Activated T-helper 1 cell treated with anti-CD3 and anti-CD28 coated beads, Interleukin-2, amount 50 U/mL, for 16 hours (primary cell): Measurements from ENCODE around the gene PLK4.
"Not testable (repeated sequence)": the region's sequence is repeated elsewhere in the genome, so short reads cannot be mapped to it uniquely, and the experiment has no call there.

Source experiments
- DNase-seq, 2 donors: peaks; one replicate each; pipeline ENCODE4 v3.0.0-alpha.2; 2020; ENCODE audit warnings: low read depth in 1 of 2, low spot score in 1 of 2

The PLK4 gene

GRCh38 chr4:127899682-127900081 is 19.0 kb downstream of the PLK4 start:
- DNase-seq, result not testable (repeated sequence)

- DNase-seq, result no peak
Observed at GRCh38 chr4:127905029-127905428, 24.3 kb downstream of the PLK4 start.

GRCh38 chr4:127916512-127916911 is 35.8 kb downstream of the PLK4 start:
- no peak for DNase-seq

DNA sequence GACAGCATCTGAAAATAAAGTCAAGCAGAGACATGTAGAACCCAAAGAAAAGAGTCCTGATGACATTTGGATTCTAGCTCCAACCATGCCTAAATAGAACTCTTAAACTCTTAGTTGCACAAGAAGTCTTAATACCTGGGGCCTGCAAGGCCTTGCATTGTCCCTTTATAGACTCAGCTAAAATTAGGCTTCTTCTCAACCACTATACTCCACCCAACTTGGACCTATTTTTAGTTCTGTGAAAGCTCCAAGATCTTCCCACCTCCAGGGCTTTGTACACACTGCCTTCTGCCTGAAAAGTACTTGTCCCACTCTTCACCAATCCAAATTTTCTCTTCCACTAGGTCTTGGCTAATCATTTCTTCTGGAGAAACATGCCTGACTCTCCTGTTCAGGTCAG is 36.5 kb downstream of the PLK4 start:
- DNase-seq, result no peak

DNA sequence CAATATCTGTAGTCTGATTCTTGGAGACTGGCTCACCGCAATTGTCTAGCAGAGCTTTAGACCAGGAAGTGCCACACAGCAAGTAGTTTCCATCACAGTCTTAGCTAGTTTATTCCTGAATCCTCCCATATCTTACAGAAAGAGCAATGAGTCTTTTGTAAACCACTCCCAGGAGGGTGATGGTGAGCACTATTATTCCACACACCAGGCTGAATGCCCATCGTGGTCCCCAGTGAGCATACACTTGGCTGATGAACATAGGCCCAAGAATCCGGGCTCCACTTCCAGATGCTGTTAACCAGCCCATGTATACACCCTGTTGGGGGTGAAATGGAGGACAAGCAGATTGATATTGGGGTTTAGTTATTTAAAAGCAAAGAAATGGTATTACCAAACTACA is 39.8 kb downstream of the PLK4 start:
- DNase-seq, result no peak

DNA sequence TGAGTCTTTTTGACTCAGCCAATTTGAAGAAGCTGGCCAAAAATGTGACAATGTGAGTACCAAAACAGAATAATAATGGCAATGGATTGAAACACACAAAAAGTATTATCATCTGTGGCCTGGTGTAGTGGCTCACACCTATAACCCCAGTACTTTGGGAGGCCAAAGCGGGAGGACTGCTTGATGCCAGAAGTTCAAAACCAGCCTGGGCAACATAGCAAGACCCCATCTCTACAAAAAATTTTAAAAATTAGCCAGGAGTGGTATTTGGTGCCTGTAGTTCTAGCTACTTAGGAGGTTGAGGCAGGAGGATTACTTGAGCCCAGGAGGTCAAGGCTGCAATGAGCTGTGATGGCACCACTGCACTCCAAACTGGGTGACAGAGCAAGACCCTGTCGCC is 41.5 kb downstream of the PLK4 start:
- no peak for DNase-seq

- DNase-seq, result not testable (repeated sequence)
Observed at GRCh38 chr4:127925720-127926119, 45.0 kb downstream of the PLK4 start.

DNA sequence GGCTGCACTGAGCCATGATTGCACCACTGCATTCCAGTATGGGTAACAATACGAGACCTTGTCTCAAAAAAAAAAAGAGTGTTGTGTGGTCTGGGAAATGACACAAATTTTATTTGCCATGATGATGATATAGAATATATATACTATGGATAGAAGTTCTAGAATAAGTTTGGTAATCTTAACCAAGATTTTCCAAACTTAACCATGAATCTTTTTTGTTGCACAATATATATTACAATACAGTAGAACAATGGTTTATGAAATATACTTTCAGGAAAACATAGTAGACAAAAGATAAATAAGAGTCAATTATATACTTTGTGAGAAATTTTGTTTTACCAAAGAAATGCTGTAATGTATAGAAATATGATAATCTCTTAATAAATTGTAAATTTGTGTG is 49.5 kb downstream of the PLK4 start:
- DNase-seq, result no peak

DNA sequence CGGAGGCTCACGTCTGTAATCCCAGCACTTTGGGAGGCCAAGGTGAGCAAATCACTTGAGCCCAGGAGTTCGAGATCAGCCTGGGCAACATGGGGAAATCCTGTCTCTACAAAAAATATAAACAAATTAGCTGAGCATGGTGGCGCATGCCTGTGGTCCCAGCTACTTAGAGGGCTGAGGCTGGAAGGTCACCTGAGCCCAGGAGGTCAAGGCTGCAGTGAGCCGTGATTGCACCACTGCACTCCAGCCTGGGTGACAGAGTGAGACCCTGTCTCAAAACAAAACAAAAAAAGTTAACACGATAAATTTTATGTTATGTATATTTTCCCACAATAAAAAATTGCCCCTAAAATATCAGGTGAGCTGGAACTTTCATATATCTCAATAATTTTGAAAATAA is 51.1 kb downstream of the PLK4 start:
- DNase-seq, result not testable (repeated sequence)

DNA sequence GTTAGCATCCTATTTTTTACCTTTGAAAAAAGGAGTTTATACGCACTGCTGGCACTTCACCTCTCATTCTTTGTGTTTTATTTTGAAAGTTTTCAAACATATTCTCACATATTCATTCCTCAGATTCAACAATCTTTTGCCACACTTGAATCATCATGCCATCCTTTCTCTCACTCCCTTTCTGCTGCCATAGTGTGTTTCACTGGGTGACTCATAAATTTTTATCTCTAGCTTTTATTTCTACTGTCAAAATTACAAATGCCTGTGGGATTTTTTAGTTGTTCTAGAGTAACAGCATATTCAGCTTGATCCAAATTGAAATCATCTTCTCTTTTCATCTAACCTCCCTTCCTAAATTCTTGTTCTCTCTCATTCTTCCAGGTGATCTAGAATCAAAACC is 56.3 kb downstream of the PLK4 start:
- DNase-seq, result no peak
